ENCODE measurements around the gene HOXA2. TPM values are rescaled to one million over a fixed set of nuclear protein-coding genes. Genes with fewer than 3 reads are reported as not detected.

The HOXA2 gene
- total RNA-seq, 1 donor, result 3.6 TPM

- no peak for TF ChIP-seq CTCF (IDR thresholded peaks at IDR 0.05; ENCODE audit: insufficient read depth, low read length)
- peak overlapping the region; percentile 72 for H3K4me3 ChIP-seq (ENCODE audit: low read depth, low read length)
- peak; percentile 79 for DNase-seq (ENCODE audit: low read depth)
Observed at GRCh38 chr7:27117887-27118491, 15.5 kb upstream of the HOXA2 start.

DNA sequence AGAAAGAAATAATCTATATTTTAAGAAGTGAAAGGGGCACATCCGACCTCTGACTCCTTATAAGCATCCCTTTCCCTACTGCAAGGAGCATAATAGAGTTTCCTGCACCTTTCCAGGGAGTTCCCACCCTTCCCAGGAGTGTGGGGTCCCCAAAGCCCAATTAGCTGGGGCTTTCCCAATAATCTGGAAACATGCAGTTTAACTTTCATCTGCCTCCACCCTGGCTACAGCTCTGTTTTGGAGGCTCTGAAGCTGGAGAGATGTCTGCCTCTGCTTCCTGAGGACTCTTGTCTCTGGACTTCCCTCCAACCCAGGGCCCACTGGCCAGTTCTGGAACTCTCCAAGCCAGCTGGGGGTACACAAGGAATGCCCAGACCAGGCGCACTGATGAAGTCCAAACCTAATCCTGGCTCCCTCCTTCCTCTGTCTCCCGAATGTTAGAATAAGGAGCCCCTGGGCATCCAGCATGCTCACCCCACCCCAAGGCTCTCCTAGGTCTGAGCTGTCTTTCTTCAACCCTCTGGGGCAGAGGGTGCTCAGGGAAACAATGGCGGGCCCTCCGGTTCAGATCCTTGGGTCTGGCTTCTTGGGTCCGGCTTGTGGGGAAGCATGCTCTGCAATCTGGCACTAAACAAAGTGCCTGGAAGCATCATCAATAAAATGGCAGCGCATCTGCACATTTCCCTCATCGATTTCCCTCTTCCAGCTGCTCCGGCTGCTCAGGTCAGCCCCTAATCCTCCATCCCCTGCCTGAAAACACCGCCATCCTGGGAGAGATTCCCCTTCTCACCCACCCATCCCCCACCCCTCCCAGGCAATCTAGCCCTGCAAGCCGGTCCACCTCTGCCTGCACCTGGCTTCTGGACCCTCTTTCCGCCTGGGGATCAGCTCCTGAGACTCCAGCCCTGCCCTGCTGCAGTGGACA lies 14.7 kb upstream of the HOXA2 start:
- TF ChIP-seq CTCF (IDR thresholded peaks at IDR 0.05; ENCODE audit: insufficient read depth, low read length), result no peak
- H3K4me3 ChIP-seq (ENCODE audit: low read depth, low read length), result peak overlapping the region; percentile 72
- peak; percentile 24 for DNase-seq (ENCODE audit: low read depth)

DNA sequence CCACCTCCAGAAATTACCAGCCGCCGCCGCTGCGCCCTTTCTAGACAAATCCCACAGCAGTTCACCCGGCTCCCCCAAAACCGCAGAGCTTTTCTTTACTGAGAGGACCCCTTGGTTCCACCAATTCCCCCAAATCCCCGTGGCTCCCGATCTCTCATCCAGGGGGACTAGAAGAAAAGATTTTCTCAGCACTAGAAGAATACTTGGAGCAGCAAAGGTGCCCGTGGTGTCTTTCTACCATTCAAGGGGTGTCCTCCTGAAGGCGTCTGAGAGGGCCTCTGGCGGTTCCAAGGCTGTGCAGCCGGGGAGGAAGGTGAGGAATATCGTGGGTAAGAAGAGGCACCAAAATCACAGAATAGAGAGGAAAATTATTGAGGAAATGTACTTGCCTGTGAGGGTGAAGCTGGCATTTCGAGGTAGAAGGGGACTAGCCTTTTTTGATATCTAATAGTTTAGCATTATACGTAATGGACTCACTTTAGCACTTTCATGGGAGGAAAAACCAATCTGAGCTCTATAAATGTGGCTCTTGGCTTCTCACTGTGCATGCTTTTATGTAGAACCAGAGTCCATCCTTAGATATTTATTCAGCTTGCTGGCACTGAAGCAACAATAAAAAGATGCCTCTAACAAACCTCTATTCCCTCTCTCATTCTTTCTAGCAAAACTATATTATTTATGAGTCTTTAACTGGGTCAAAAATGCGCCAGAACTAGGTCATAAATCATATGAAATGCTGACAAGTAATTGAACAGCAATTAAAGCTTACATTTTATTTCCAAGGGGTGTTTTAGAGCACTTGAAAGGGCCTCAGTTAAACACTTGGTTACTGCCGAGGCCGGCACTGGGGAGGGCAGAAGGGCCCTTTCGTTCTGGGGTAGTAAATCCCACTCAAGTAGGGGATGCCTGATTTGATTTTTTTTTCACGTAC lies 13.8 kb upstream of the HOXA2 start:
- DNase-seq (ENCODE audit: low read depth), result peak; percentile 39
- TF ChIP-seq CTCF (IDR thresholded peaks at IDR 0.05; ENCODE audit: insufficient read depth, low read length), result no peak
- H3K4me3 ChIP-seq (ENCODE audit: low read depth, low read length), result peak overlapping the region; percentile 72

- peak; percentile 68 for DNase-seq (ENCODE audit: low read depth)
- peak overlapping the region; percentile 72 for H3K4me3 ChIP-seq (ENCODE audit: low read depth, low read length)
- TF ChIP-seq CTCF (IDR thresholded peaks at IDR 0.05; ENCODE audit: insufficient read depth, low read length), result no peak
Observed at GRCh38 chr7:27115221-27116026, 12.9 kb upstream of the HOXA2 start.

DNA sequence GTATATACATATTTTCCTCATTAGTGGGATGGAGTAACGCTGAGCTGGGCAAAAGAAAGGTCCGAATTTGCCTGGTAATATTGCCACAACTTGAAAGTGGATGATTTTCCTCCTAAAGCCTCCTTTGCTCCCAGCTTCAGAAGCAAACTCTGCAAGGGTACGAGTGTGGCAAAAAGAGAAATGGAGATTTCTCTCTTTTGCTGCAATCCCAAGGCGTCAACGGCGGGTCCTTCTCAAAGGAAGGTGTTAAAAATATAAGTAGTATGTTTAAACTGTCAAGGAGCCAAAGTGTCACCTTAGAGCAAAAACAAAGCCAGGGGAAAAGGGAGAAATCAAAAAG lies 12.4 kb upstream of the HOXA2 start:
- DNase-seq (ENCODE audit: low read depth), result no peak
- TF ChIP-seq CTCF (IDR thresholded peaks at IDR 0.05; ENCODE audit: insufficient read depth, low read length), result no peak
- H3K4me3 ChIP-seq (ENCODE audit: low read depth, low read length), result peak overlapping the region; percentile 72
